NCI-H1105 (cell line): ENCODE measurements around the gene ZNF746.
"Not testable (repeated sequence)": the region's sequence is repeated elsewhere in the genome, so short reads cannot be mapped to it uniquely, and the experiment has no call there.

Experiments
- DNase-seq: peaks from one replicate; lab custom pipeline; 2025; lab: John Stamatoyannopoulos, UW

ZNF746 gene

DNA sequence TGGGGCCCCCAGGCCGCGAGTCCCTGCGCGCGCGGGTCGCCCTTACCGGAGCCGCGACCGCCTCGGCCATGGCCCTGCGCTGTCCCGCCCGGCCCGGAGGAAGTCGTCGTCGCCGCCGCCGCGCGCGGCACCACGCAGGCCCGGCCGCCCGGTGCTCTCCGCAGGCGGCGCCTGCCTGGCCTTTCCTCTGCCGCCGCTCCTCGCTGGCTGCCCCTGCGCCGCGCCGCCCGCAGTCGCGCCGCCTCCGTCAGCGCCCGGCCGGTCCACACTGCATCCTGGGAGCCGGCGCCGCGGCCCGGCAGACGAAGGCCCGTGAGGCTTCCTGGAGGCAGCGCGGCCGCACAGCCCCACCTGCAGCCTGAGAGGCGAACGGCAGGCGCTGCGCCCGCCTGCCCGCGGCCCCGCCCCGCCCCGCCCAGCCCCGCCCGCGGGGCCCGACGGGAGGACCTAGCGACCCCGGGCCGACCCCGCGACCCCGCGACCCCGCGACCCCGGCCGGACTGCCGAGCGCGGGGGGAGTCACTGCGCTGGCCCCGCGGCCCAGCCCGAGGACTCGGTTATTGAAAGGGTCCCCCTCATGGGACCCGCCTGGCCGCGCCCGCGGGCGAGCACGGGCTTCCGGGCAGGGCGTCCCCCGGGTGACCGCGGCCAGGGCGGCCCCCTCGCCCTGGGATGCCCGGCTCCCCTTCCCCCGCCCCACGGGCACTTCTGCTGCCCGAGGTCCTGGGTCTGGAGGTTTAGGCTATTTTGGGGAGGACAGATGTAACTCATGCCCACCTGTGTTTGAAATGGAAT lies at the start of gene ZNF746:
ZNF746 (minus strand) TSS at position 343 of the 795 bp plus-strand sequence; CDS start at position 70, 273 bp downstream.
- peak; percentile 64 for DNase-seq

DNA sequence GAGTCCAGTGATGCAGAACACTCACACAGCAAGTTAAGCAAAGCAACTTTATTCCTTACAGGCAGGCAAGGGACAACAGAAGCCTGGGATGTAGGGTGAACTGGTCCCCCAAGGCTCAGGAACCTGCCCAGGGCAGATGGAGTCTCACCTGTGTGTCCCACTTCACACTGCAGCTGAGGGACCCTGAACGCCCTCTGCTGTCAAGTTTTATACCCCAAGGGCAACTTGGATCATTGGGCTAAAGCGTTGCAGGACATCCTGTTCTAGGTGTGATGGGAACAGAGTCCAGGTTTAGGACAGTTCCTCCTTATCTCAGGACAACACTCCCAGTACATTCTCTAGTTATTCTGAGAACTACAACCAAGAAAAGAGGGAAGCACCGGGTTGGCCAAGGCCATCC lies 49.5 kb upstream of the ZNF746 start:
- DNase-seq, result no peak

DNA sequence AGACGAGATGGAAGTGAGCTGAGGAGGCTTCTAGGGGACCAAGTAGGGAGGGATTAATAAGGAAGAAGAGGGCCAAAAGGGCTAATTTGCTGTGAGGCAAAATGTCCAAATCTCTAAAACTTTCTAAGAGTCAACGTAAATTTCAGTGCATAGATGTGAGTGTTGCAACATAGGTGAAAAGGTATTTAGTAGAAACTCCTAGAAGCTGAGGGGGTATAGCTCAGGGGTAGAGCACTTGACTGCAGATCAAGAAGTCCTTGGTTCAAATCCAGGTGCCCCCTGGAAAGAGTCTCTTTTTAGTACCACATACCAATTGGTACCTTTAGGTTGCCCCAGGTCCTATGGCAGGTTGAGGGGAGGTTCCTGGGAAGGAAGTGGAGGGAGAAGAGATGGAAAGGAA lies 48.7 kb upstream of the ZNF746 start:
- DNase-seq, result no peak

DNA sequence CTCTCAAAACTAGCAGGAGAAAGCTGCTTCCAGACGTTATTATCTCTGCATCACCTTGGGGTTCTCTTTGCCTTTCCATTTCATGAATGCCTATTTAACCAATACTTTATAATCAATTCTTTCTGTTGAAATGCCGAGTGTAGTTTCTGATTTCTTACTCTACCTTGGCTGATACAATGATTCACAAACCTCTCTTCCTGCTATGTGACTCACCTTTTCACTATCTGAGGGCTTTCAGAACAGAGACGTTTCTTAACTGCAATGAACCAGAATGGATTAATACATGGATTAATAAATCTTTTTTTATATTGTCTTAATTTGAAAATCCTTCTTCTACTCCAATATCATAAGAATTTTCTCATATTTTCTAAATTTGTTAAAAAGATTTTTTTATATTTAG lies 46.4 kb upstream of the ZNF746 start:
- DNase-seq, result no peak

DNA sequence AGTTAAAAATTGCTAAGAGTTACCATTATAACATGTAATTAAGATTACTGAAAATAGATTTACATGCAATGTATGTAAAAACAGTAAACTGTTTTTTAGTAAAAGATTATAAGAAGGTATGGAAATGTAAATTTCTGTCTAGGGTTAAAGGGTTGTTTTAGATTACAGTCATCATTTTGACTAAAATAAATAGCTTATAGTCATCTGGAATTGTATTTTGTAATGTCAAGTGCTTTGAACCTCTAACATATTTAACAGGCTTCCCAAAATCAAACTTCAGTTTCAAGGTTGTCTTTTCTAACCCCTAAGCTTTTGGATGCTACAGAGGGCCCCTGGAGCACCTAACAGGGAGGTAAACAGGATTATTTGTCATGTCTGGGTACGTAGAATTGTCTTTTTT lies 35.0 kb upstream of the ZNF746 start:
- no peak for DNase-seq

DNA sequence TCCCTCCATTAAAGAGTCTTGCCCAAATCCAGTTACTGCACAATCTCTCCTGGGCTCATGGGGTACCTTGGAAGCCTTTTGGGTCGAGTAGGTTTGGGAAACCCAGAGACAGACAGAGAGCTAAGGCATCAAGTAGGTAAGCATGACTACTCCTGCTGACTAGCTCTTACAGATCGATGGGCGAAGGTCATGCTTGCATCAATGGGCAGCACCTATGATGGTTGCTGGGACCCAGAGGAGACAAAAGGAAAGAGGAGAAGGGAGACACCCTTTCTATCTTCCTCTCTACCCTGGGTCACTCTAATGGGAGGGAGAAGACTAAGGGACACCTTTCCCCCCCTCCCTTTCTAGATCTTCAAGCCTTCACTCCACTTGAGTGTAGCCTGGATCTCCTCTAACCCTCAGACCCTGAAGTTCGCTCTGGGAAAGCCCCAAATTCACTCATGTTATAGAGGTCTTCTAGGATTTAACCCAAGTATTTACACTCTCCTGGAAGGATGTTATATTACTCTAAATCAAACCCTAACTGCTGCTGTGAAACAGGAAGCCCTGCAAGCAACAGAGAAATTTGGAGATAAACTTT lies 31.6 kb upstream of the ZNF746 start:
- no peak for DNase-seq

DNA sequence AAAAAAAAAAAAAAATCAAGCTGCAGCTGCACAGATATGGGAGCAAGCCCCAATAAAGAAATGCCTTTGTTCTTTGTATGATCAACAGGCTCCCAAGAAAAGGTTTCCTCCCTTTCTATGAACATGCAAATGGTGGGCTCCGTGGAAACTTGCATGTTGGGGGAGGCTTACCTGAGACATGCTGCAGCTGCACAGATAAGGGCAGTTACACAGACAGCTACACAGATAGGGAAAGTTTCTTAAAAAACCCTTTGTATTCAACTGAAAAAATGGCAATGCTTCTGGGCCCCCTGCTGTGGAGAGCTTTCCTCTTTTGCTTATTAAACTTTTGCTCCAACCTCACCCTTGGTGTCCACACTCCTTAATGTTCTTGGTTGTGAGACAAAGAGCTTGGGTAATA lies 29.8 kb upstream of the ZNF746 start:
- DNase-seq, result no peak

DNA sequence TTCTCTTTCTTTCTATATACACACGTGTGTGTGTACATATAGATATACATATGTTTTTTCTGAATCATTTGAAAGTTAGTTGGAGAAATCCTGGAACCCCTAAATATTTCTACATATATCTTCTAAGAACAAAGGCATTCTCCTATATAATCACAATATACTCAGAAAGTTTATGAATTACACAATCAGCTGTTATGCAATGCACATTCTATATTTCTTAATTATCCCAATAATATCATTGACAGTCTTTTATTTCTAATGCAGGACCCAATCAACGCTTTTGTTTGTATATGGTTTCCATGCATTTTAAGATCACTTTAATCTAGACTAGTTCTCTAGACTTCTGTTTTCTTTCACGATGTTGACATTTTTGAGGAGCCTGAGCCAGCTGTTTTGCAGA lies 27.7 kb upstream of the ZNF746 start:
- DNase-seq, result no peak

DNA sequence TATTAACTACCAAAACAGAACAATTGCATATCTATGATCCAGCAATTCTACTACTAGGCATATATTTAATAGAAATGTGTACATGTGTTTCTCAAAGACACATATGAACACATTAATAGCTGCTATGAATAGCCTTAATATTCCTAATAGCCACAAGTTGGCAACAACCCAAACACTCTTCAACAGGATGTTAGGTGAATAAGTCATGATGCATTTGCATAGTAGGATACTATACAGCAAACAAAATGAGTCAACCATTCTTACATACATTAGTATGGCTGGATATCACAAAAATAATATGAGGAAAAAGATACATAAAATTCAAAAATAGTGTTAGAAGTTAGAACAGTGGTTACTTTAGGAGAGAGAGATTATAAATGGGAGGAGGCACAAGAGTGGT lies 26.8 kb upstream of the ZNF746 start:
- no peak for DNase-seq

DNA sequence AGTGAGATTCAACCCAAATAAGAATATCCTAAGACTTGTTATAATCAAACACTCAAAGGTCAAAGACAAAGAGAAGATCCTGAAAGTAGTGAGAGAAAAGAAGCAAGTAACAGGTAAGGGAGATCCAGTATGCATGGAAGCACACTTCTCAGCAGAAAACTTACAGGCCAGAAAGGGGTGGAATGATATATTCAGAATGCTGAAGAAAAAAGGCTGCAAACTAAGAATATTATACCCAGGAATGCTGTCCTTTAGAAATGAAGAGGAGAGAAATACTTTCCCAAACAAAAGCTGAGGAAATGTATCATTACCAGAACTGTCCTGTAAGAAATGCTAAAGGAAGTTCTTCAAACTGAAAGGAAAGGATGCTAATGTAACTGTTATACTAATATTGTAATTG lies 12.6 kb upstream of the ZNF746 start:
- no peak for DNase-seq

DNA sequence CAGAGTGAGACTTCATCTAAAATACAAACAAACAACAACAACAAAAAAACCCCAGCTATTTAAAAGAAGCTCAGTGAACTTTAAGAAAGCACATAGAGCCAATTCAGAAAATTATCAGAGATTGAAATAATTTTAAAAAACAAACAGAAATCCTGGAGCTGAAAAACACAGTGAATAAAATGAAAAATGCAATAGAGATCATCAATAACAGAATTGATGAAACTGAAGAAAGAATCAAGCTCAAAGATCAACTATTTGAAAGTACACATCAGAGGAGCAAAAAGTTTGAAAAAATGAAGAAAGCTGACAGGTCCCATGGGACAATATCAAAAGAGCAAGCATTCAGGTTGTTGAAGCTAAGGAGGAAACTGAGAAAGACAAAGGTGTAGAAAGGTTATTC lies 12.2 kb upstream of the ZNF746 start:
- DNase-seq, result no peak

DNA sequence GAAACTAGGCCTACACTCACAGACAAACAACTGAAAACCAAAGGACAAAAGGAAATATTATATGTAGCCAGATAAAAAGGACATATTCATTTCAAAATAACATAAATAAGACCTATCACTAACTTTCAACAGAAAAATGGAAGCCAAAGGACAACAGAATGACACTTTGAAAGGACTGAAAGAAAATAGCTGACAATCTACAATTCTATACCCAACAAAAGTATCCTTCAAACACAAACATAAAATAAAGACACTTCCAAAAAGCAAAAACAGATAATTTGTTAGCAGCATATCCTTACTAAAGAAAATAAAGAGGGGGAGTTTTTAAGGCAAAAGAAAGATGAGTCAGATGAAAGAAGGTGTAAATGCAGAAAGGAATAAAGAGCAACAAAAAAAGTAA lies 7.9 kb upstream of the ZNF746 start:
- DNase-seq, result no peak

DNA sequence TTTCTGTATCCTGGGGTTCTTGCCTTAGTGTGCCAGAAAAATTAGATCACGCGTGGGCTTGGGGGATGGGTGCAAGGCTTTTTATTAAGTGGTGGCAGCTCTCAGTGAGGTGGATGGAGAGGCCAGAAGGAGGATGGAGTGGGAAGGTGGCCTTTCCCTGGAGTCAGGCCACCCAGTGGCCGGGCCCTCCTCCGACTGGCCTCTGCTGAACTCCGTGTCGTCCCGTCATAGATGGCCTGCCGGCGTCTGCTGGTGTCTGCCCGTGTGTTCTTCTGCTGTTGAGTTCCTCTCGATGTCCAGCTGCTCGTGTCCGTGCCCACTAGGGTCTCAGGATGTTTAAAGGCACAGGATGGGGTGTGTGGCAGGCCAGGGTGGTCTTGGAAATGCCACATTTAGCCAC lies 4.0 kb upstream of the ZNF746 start:
- DNase-seq, result no peak

DNA sequence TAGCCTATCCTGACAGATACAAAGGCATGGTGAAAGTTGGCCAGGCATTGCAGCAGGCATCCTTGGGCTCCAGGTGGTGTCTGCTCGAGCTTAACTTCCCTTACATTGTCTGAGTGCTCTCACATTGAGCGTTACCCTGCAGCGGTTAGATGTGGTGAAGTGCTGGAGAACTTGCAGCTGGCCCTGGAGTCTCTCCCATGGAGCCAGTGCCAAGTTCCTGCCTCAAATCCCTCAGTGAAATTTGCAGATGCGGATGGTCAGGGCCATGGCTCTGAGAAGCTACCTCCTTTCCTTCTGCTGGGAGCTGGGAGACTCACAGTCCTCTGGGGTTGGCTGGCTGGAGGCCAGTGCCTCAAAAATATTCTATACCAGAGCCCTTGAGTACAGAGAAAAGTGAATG lies 3.3 kb upstream of the ZNF746 start:
- DNase-seq, result no peak

DNA sequence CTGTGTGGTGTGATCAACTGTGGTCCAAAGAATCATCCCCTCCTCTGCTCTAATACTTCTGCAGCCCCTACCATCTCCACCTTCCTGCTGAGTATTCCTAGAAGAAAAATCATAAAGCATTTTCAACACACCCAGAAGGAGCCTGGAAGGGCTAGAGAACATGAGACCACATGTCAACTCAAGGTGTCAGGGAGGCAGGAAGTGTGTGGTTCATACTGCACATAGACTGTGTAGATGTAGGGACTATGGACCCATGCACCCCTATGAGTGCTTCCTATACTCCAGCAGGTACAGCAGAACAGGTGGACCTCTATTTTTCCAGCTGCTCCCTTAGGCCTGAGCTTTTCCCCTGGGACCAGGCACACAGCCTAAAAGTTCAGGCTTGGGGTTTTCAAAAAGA lies 2.6 kb upstream of the ZNF746 start:
- no peak for DNase-seq

DNA sequence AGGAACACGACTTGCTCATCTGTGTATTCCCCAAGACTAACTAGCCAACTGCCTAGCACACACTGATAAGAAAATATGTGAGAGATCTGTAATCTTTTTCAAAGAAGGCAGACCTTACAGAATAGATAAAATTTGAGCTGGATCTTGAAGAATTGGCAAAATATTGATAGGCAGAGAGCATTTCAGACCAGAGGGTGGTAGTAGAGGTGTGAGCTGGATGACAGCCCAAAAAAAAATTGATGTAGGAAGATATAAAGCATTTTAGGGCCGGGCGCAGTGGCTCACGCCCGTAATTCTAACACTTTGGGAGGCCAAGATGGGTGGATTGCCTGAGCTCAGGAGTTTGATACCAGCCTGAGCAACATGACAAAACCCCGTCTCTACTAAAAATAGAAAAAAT lies 1.2 kb upstream of the ZNF746 start:
- no peak for DNase-seq

DNA sequence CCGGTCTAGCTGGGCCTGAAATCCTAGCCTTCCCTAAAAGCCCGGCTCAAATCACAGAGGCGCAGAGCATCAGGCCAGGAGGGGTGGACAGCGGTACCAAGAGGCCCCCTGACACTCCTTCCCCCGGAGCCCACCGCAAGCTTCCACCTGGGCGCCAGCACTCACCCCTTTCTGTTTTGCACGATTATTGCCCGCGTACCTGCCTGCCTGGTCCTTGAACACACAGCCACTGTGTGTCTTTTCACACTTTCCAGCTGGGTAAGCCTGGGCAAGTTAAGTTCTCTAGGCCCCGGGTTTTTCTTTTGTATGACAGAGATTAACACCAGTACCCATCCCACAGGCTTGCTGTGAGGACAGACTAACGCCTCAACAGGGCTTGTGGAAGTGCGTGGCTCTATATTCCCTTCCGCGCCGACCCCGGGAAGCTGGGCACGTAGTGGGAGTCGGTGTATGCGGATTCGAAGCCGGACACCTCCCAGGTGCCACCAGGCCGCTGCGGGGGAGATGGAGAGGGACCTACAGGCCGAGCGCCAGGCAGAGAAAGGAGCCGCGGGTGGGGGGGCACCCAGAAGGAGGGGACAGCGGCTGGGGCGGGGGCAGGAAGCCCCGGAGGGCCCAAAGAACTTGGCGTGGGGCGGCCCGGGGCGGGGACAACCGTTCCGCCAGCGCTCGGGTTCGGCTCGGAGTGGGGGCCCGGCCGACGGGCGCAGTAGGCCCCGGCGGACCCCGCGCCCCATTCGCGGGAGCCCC lies 792 bp downstream of the ZNF746 start:
- no peak for DNase-seq

DNA sequence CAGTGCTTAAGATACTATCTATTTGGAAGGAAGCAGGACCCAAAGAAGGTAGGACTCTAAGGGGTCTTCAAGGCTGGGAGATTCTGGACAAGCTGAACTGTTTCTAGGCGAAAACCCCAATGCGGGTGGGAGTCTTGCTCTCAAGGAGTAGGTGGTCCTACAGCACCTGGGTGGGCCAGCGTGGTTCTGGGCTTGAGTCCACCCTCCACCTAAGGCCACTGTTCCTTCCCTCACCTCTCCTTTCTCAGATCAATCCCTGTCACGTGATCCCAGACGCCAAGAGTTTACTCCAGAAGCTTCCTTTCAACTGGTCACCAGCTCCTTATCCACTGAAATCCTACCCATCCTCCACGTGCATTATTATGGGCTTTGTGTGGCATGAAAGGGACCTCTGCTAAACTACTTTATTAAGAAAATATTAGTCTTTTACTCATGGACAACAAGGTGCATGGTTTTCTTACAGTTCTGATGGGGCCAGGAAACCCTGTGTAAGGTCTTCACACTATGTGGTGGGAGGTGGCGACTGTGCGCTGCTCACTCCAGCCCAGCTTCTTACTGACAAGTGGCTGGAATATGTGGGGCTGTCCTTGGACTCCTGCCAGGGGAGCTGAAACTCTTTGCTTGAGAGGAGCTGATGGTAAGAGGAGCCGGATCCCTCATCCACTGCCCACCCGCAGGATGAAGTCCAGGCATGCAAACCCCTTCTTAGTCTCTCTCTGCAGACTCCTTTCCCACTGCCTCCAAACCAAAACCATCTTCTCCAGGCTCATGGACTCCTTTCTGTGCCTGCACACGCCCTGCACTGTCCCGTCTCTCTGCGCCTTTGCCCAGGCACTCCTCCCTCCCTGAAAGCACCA lies 1.6 kb downstream of the ZNF746 start:
- peak; percentile 77 for DNase-seq

DNA sequence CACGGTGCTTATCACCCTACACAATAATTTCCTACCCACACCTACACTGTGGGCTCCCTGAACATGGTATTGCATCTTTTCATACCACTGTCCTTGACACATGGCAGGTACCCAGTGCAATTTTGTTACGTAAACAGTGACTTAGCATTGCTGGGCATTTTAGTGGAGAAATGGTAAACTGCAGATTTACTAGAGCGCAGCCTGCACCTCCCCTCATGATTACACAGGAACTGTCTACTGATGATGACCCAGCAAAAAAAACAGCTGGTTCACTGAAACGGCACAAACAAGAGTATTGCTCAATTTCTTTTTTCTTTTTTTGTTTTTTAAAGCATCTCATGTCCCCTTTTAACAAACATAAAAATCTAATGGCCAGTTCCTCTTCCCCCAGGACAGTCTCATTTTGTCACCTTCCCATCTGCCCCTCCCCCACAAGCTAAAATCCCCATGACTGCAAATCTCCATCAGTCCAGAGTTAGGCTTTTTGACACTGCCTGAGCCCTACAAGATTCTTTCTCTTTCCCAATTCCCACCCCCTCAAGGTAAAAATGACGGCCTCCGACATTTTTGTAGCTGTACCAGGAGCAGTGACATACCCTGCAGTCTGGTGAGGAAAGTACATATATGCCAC lies 2.8 kb downstream of the ZNF746 start:
- no peak for DNase-seq

DNA sequence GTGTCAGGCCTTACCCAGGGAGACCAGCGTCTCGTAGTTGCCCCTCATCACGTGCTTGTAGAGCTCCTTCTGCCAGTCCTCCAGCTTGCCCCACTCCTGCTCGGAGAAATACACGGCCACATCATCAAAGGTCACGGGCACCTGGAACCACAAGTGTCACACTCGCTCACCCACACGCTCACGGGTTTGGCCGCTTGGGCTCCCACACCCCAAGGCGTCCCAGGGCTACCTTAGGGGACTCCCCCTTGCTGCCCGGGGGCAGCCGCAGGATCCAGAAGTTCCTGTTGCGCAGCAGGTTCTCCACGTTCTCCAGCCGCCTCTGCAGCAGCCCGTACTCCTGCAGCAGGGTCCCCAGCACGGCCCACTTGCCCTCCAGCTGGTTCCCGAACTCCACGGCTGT lies 3.6 kb downstream of the ZNF746 start:
- DNase-seq, result not testable (repeated sequence)

DNA sequence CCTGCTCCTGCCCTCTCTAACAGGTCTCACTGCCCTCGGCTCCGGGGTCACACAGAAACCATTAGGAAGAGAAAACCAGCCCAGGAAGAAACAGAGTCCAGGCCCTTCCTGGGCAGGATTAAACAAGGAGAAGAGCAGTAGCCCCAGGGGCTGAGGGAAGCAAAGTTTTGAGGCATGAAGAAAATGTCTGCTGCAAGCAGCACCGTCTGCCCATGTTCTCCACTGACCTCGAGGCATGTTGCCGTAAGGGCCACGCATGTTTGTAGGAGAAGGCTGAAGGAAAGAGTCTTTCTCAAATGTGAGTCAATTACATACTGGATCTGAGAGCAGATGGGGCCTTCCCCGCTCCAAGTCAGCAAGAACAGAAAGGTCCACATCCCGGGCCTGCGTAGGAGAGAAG lies 4.2 kb downstream of the ZNF746 start:
- DNase-seq, result no peak
